Right lobe of liver (tissue), 4 donors: ENCODE results near the gene ADORA3.

Experiments used
- POLR2A ChIP-seq: fragments of 450-650 bp; IDR thresholded peaks from one replicate; pipeline ENCODE4 v1.6.1; 2017; ENCODE audit warnings: antibody characterized with exemption, mild to moderate bottlenecking
- TF ChIP-seq, protein P1 (sequence below), 4 donors: fragments of 200-600 bp in 3 of 4; fragments of 450-650 bp in 1 of 4; IDR thresholded peaks; one replicate each; pipeline versions ENCODE4 v1.5.1 to v1.8.0; 2016 to 2022; ENCODE audit warnings: antibody characterized with exemption in 4 of 4, mild to moderate bottlenecking in 2 of 4
- donor health status: DM: no; HTN: no; CAD: no.
- donor health status: DM: no; HTN: no; CAD: no.
- donor health status: DM: no; HTN: yes; CAD: no.

DNA sequence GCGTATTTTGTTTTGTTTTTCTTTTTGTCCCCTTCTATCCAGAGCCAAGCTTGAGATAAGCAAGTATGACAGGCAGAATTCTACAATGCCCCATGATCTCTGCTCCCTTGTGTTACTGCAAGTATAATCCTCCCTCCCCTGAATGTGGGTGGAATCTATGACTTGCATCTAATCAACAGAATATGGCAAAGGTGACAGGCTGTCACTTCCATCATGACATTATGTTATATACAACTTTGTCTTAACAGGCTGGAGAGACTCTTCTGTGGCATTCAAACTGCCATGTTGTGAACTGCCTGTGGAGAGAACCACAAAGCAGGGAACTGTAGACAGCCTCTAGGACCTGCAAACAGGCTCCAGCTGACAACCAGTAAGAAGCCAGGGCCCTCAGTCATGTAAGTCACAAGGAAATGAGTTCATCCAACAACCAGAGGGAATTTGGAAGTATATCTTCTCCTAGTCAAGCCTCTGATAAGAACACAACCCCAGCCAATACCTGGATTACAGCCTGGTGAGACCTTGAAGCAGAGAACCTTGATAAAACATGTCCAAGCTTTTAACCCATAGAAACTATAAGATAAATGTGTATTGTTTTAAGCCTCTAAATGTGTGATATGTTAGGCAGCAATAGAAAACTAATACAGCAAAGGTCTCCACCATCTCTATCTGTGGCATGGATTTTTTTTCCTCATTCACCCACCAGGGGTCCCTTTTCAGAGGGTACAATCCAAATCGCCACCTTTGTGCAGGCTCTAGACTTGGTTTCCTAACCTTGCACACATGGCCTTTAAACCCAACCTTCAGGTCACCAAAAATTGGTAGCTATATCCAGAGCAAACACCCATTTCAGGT, 35.3 kb downstream of the ADORA3 start:
- TF ChIP-seq, protein P1, sequence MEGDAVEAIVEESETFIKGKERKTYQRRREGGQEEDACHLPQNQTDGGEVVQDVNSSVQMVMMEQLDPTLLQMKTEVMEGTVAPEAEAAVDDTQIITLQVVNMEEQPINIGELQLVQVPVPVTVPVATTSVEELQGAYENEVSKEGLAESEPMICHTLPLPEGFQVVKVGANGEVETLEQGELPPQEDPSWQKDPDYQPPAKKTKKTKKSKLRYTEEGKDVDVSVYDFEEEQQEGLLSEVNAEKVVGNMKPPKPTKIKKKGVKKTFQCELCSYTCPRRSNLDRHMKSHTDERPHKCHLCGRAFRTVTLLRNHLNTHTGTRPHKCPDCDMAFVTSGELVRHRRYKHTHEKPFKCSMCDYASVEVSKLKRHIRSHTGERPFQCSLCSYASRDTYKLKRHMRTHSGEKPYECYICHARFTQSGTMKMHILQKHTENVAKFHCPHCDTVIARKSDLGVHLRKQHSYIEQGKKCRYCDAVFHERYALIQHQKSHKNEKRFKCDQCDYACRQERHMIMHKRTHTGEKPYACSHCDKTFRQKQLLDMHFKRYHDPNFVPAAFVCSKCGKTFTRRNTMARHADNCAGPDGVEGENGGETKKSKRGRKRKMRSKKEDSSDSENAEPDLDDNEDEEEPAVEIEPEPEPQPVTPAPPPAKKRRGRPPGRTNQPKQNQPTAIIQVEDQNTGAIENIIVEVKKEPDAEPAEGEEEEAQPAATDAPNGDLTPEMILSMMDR (IDR thresholded peaks at IDR 0.05), result no peak
- TF ChIP-seq POLR2A, result no peak
